Activated CD8-positive, alpha-beta memory T cell treated with anti-CD3 and anti-CD28 coated beads, Interleukin-2, amount 50 U/mL, for 48 hours (primary cell): ENCODE measurements around the gene RNGTT.

ENCODE experiments used
- DNase-seq: peaks from one replicate; pipeline ENCODE4 v3.0.0-alpha.2; 2020

RNGTT gene

DNA sequence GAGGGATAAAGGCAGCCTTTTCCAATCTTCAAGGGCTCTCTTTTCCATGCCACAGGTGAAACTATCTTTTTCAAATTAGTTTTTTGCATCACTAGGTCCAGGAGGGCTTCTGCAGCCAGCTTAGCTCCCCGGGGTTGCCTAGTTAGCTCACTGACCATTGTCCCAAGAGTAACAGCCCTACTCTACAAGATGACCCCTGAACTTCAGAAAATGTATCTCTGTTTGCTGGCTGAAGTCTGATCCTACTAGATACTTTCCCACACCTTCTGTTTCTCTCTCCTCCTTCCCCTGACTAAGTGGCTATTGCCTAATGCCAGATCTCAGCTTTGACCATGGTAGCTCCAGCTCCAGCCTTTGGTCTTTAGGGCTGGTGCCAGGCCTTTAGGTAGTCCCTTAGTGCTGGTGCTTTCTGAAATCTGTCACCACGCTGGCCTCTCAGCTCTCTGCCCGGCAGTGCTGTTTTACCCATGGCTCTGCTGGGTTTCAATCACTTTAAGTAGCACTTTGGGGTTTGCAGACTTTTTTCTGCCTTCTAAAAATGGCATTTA, 255.1 kb downstream of the RNGTT start:
- DNase-seq: no peak

GRCh38 chr6:88705601-88706000, 257.8 kb downstream of the RNGTT start:
- no peak for DNase-seq

GRCh38 chr6:88704980-88705379, 258.4 kb downstream of the RNGTT start:
- no peak for DNase-seq

- DNase-seq: no peak
These were observed 260.4 kb downstream of the RNGTT start for GRCh38 chr6:88702956-88703556.

DNA sequence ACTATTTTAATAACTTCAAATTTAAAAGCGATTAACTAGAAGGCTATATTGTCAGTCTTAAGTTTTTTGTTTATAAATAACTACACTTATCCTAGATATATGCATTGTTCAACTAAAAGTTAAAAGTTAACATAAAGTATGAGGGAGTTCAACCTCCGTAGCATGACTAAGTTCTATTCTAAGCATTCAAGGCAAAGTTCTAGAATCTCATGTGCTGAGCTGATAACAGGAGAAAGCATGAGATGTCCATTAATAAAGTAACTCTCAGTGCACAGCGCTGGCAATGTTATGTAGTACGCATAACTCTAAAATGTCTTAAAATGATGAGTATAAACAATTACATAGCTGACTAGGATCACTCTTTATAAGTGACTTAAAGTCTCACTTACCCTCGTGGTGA, 264.8 kb downstream of the RNGTT start:
- no peak for DNase-seq

GRCh38 chr6:88695937-88696336, 267.5 kb downstream of the RNGTT start:
- DNase-seq: no peak

GRCh38 chr6:88683734-88684133, 279.7 kb downstream of the RNGTT start:
- no peak for DNase-seq

DNA sequence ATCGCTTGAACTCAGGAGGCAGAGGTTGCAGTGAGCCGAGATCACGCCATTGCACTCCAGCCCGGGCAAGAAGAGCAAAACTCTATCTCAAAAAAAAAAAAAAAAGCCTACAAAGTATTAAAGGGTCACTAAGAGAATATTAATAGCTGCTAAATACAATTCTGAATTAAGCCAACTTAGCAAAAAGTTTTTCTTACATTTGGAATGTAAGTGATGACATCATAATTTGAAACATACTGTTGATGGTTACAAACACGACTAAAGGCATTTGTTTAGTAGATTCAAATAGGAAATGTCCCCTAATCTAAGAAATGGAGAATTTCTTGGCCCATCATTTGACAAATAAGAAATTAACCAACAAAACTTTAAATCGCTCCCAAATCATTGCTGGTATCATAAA, 282.8 kb downstream of the RNGTT start:
- no peak for DNase-seq

DNA sequence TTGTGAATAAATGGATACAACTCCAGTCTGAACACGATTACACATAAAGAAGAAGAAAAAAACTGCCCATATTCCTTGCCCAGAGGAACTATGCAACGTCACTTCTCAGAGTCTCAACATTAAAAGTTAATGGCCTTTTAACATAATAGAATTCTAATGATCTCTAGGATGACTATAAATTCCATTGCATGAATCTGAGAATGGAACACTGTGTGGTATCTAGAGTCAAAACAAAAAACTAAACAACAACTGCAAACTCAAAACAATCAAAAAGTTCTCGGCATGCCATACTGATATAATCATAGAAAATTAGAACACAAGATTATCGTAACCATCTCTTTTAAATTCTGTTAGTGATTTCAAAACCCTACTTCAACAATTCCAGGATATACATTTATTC, 283.6 kb downstream of the RNGTT start:
- DNase-seq: no peak

GRCh38 chr6:88677356-88677755, 286.1 kb downstream of the RNGTT start:
- DNase-seq: no peak

GRCh38 chr6:88671624-88672023, 291.8 kb downstream of the RNGTT start:
- DNase-seq: no peak

DNA sequence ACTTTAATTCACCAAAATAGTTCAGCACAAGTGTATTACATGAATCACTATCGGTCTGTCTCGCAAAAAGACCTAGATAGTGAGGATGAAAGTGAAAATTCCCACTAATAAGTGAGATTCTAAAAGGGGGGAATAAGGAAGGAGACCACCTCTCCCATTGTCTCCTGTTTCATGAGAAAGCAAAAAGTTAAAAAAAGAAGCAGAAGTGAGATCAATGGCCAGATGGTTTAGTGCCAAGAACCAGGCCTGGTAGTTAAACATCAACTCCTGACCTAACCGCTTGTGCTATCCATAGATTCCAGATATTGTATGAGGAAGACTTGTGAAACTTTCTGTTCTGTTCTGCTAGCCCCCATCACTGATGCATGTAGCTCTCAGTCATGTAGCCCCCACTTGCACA, 293.0 kb downstream of the RNGTT start:
- DNase-seq: no peak

GRCh38 chr6:88669475-88669874, 293.9 kb downstream of the RNGTT start:
- no peak for DNase-seq

DNA sequence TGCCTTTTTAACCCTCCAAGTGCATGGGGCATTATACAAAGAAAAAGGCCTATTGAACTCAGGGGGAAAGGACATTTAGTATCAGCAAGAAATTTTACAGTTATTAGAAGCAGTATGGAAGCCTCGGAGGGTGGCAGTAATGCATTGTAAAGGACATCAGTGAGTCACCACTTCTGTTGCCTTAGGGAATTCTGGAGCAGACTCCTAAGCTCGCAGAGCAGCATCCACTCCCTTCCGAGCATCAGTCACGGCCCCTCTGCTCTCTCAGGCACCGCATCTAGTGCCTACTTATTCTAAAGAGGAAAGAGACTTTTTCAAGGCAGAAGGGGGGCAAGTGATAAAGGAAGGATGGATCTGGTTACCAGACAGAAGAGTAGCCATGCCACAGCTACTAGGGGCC, 296.5 kb downstream of the RNGTT start:
- DNase-seq: no peak

GRCh38 chr6:88665131-88665530, 298.3 kb downstream of the RNGTT start:
- no peak for DNase-seq

DNA sequence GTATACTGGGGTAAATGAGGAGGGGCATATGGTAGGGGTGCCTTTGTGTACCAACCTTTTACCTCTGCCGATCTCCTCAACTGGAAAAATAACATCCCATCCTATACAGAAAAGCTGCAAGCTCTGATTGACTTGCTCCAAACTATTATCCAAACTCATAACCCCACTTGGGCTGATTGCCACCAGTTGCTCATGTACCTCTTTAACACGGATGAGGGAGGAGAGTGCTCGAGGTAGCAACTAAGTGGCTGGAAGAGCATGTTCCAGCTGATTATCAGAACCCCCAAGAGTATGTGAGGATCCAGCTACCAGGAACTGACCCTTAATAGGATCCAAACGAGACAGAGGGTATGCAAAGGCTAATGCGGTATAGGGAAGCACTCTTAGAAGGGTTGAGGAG, 299.6 kb downstream of the RNGTT start:
- no peak for DNase-seq

GRCh38 chr6:88662653-88663174, 300.7 kb downstream of the RNGTT start:
- DNase-seq: no peak

DNA sequence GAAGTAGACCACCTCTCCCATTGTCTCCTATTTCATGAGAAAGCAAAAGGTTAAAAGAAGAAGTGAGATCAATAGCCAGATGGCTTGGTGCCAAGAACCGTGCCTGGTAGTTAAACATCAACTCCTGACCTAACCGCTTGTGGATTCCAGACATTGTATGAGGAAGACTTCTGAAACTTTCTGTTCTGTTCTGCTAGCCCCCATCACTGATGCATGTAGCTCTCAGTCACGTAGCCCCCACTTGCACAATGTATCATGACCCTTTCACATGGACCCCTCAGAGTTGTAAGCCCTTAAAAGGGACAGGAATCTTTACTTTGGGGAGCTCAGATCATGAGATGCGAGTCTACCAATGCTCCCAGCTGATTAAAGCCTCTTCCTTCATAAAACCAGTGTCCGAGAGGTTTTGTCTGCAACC, 301.2 kb downstream of the RNGTT start:
- DNase-seq: no peak

- no peak for DNase-seq
These were observed 302.3 kb downstream of the RNGTT start for GRCh38 chr6:88661136-88661535.

DNA sequence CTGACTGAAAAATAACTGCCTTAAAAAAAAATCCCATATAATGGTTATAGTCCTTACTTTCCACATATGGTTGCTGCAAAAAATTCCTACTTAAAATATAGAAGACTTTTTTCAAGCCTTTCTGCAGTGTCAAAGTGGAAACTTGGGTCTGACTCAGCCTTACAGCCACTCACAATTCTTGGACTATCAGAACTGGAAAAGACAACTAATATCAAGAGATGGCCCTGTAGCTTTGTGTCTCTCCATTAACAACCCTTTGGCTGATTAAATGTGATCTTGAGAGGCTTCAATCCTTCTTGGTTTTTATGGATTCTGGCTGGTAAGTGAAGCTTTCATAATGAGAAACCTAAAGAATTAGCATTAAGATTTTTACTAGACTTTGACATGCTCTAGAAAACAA, 307.8 kb downstream of the RNGTT start:
- DNase-seq: no peak

- DNase-seq: no peak
These were observed 309.5 kb downstream of the RNGTT start for GRCh38 chr6:88653936-88654335.

DNA sequence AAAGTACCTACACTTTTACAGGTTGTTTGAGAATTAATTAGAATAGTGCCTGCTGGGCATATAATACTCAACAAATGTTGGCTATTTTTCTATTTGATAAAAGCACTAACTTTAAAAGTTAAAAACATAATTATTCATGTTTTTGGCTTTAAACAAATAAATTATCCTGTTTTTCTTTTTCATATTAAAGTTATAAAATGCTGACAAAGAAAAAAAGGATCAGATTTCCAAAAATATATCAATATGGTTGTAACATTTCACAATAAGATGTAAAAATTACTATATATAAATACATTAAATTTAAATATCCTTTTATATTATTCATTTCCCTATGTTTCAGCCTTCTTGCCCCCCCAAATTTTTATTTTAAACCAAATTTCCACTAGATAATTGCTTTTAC, 312.0 kb downstream of the RNGTT start:
- DNase-seq: no peak

DNA sequence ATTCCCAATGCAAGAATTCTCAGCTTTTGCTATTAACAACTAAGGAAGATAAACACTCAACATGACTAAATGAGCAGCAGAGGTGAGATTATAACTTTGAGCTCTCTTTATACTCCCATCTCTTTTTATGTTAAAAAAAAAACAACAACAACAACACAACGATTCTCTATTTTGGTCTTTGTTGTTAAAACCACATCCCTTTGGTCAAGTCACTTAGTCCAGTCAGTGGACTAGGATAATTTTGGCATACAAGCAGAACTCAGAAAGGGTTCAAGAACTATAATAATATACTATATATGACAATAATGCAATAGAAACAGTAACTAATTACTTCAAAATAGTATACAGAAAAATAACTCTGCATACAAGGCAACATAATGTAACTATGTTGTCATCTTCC, 312.4 kb downstream of the RNGTT start:
- no peak for DNase-seq

- no peak for DNase-seq
These were observed 313.3 kb downstream of the RNGTT start for GRCh38 chr6:88650029-88650619.
